WERI-Rb-1 (cell line): Measurements from ENCODE around the gene SLC12A2.
A peak's percentile ranks its signal among the peaks of the same experiment; 100 is the strongest.

Source experiments
- DNase-seq: peaks from one replicate; pipeline ENCODE4 v3.0.0-alpha.2; 2020
- H3K27ac ChIP-seq: fragments of 250-450 bp; sonication (Bioruptor Pico); 2 replicates; pipeline ENCODE4 v1.5.1; 2020; ENCODE audit warnings: mild to moderate bottlenecking, moderate library complexity
- H3K27me3 ChIP-seq: fragments of 250-450 bp; sonication (Bioruptor Pico); 2 replicates; pipeline ENCODE4 v1.5.1; 2021; ENCODE audit warnings: mild to moderate bottlenecking, low read depth, moderate library complexity; ENCODE audit not compliant: insufficient read depth, severe bottlenecking
- H3K36me3 ChIP-seq: fragments of 250-450 bp; sonication (Bioruptor Pico); 2 replicates; pipeline ENCODE4 v1.5.1; 2020; ENCODE audit warnings: mild to moderate bottlenecking, moderate library complexity
- H3K4me3 ChIP-seq: 2 replicates; pipeline ENCODE4 v1.5.1; 2011; ENCODE audit warnings: low read depth, mild to moderate bottlenecking, control low read depth, low read length
- H3K9me3 ChIP-seq: fragments of 250-450 bp; sonication (Bioruptor Pico); 2 replicates; pipeline ENCODE4 v1.5.1; 2021; ENCODE audit warnings: mild to moderate bottlenecking, moderate library complexity; ENCODE audit not compliant: severe bottlenecking
- TF ChIP-seq, protein P1 (sequence below): IDR thresholded peaks from 2 replicates; pipeline ENCODE4 v1.5.1; 2011; ENCODE audit warnings: low read depth, mild to moderate bottlenecking, control low read depth, inconsistent platforms, low read length

The SLC12A2 gene

DNA sequence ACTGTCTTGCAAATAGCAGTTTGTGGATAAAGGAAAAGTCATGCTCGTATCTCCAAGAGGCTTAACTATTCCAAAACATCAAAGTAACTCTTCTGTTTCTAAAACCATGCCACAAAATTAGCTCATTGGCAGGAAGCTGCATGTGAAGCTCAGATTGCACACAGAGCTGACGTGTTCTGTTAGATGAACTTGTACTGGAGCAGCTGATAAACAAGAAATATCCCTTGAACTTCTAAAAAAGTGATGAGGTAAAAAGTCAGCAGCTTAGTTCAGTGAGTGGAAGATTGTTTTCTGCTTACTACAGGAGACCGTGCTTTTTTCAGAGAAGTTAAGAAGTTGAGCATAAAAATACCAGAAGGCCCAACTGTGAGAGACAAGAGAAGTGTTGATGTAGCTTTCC lies 113.2 kb downstream of the SLC12A2 start:
- Histone ChIP-seq H3K27ac (no peak overlapping the region), H3K27me3 (no peaks in the 10 kb centered on the region), H3K4me3 (no peak overlapping the region), H3K9me3 (no peaks in the 10 kb centered on the region), H3K36me3 (no peaks in the 10 kb centered on the region)
- no peak for DNase-seq
- TF ChIP-seq, protein P1, sequence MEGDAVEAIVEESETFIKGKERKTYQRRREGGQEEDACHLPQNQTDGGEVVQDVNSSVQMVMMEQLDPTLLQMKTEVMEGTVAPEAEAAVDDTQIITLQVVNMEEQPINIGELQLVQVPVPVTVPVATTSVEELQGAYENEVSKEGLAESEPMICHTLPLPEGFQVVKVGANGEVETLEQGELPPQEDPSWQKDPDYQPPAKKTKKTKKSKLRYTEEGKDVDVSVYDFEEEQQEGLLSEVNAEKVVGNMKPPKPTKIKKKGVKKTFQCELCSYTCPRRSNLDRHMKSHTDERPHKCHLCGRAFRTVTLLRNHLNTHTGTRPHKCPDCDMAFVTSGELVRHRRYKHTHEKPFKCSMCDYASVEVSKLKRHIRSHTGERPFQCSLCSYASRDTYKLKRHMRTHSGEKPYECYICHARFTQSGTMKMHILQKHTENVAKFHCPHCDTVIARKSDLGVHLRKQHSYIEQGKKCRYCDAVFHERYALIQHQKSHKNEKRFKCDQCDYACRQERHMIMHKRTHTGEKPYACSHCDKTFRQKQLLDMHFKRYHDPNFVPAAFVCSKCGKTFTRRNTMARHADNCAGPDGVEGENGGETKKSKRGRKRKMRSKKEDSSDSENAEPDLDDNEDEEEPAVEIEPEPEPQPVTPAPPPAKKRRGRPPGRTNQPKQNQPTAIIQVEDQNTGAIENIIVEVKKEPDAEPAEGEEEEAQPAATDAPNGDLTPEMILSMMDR: no peak

DNA sequence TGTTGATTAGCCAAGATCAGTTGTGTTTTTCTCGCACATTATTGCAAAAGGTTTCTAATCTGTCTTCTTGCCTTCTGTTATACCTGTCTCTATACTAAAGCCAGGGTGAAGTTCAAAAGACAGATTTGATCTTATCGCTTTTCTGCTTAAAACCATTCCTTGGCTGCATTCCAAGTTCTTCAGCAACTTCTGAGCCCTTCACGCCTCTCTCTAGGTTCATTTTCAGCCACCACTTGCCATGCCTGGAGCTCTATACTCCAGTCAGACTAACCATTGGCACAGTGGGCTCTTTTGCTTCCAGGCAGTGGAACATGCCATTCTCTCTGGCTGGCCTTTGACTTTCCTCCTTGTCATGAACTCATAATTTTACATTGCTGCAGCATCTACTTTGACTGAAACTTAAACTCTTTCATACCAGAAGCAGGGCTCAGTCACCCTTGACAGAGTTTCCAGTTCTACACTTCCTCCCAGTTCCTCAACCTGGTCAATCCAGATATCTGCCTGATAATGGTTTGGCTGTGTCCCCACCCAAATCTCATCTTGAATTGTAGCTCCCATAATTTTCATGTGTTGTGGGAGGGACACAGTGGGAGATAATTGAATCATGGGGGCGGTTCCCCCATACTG lies 114.4 kb downstream of the SLC12A2 start:
- DNase-seq: no peak
- H3K27me3 ChIP-seq: no peaks in the 10 kb centered on the region
- H3K36me3 ChIP-seq: no peaks in the 10 kb centered on the region
- TF ChIP-seq, protein P1: no peak
- no peak overlapping the region for H3K4me3 ChIP-seq
- no peak overlapping the region for H3K27ac ChIP-seq
- no peaks in the 10 kb centered on the region for H3K9me3 ChIP-seq

DNA sequence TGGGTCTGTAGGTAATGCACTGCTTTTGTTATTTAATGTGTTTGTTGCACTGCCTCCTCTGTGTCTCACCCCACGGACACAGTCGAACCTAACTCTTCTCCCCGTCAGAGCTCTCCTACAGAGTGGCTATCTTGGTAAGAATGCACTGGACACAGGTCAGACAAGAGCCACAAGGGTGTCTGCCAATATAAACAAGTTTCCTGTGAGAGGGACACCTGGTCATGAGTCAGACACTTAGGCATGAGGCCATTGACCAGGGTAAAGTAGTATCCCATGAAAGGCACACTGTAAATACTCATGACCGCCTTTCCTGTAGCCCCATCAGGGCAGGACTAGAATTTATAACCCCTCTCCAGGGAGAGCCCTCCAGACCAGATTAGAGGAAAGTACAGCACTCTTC lies 115.5 kb downstream of the SLC12A2 start:
- no peaks in the 10 kb centered on the region for H3K36me3 ChIP-seq
- DNase-seq: no peak
- H3K27ac ChIP-seq: no peak overlapping the region
- no peaks in the 10 kb centered on the region for H3K27me3 ChIP-seq
- no peaks in the 10 kb centered on the region for H3K9me3 ChIP-seq
- H3K4me3 ChIP-seq: no peak overlapping the region
- TF ChIP-seq, protein P1: no peak

DNA sequence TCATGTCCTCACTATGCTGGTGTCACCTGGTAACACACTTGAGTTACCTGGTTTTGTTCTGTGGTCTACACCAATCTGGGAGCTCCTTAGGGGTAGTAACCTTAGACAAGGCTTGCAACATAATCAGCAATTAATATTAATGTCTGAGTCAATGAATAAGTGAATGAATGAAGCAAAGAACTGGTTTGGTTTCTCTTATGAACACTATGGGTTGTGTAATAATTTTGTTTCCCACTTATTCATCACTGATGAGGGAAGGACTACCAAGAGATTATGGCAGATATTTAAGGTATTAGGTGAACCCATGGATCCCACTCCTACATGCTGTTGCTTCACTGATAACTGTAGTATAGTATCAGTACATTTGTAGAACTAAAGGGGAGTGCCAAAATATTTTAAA lies 116.0 kb downstream of the SLC12A2 start:
- H3K36me3 ChIP-seq: no peaks in the 10 kb centered on the region
- TF ChIP-seq, protein P1: no peak
- H3K27ac ChIP-seq: no peak overlapping the region

DNA sequence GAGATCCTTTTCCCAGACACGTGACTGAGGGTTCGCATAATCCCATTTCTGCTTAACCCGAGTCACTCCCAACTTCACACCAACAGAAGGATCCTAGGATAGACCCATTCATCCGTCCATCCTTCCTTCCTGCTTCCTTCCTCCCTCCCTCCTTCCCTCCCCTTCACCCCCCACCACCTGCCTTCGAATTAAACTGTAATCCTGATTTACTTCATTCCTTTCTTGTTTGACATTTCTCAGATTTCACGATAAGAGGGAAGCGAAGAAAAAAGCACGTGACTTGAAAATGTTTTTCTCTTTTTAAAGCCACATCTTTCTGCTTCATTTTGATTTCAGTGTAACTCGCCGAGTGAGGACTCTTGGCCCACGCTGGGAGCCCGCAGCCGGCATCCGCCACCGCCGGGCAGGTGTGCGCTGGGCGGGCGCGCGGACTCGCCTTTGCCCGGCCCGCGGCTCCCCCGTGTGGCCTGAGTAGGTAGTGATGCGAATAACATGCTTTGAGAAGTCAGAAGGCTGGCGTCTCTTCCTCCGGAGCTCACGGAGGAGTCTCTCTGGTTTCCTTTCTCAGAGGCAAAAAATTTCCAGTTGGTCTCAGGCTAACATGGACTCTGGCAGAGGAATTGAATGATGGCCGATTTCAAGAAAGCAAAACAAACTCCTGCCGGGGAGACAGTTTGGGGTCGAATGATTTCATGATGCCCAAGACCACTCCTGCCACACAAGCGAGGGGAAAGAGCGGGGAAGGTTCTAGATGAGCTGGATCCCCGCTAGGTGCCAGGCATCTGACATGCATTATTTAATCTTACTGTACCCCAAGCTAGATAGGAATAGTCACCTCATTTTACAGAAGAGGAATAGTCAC lies 117.7 kb downstream of the SLC12A2 start:
- Histone ChIP-seq H3K4me3 (peak overlapping the region; percentile 41), H3K9me3 (no peaks in the 10 kb centered on the region), H3K36me3 (no peaks in the 10 kb centered on the region), H3K27ac (no peak overlapping the region), H3K27me3 (no peaks in the 10 kb centered on the region)
- peak; percentile 87 for DNase-seq
- TF ChIP-seq, protein P1: peak; percentile 80

More for the DNA sequence above, 116.0 kb downstream of the SLC12A2 start:
- Histone ChIP-seq H3K27me3 (no peaks in the 10 kb centered on the region), H3K4me3 (no peak overlapping the region), H3K9me3 (no peaks in the 10 kb centered on the region)
- DNase-seq: no peak
